ENCODE data around the gene PTH1R. TPM values are rescaled to one million over a fixed set of nuclear protein-coding genes. Genes with fewer than 3 reads are reported as not detected.

The PTH1R gene
- total RNA-seq, 4 donors from 2014 or later: 7.8 to 18.5 (median 14.5) TPM

GRCh38 chr3:46928282-46928681 is 50.8 kb downstream of the PTH1R start:
- Histone ChIP-seq H3K4me1 (peaks cover 22 to 100% (median 70%) of the 10 kb centered on the region in 3 donors), H3K27me3 (no peaks in the 10 kb centered on the region), H3K27ac (peak overlapping the region in 2 of 4 donors; percentile 49 to 83), H3K9me3 (no peaks in the 10 kb centered on the region), H3K4me3 (no peak overlapping the region), H3K36me3 (peaks cover 0 to 45% of the 10 kb centered on the region in 2 donors)
- WGBS, 2 donors (ENCODE audit: low coverage in 1 of 2): 82% methylated on average over 1 of the region's 1 CpG; no CpG with 5 or more reads in 1 of the 2 donors
- no peak for ATAC-seq
- TF ChIP-seq EP300 (IDR thresholded peaks at IDR 0.05): no peak
- TF ChIP-seq POLR2AphosphoS5 (IDR thresholded peaks at IDR 0.05): no peak

DNA sequence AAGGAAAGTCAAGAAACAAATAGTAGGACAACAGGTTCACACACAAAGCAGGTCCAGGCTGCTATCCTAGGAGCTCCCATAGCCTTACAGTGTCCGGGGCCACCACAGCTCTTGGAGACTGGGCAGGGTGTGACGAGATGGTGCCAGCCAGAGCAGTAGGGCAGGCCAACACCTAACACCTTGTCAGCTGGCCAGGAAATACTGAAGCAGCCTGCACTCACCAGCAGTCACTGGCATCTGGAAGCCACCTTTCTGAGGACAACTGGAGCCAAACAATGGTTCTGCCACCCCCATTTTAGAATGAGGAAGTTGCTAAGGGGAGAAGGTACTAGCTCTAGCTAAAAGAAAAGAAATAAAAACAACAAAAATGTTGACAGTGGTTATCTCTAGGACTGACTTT is 51.8 kb downstream of the PTH1R start:
- no peak for ATAC-seq
- H3K27ac ChIP-seq: peak overlapping the region; percentile 1 to 86 (median 76)
- 54 to 68% methylated on average over 2 of the region's 2 CpGs for WGBS, 2 donors (ENCODE audit: low coverage in 1 of 2)

GRCh38 chr3:46930166-46930944 is 52.8 kb downstream of the PTH1R start:
- Histone ChIP-seq H3K9me3 (no peaks in the 10 kb centered on the region), H3K27me3 (no peaks in the 10 kb centered on the region), H3K36me3 (peaks cover 0 to 24% of the 10 kb centered on the region in 2 donors), H3K27ac (peak overlapping the region; percentile 67 to 89 (median 84)), H3K4me1 (peaks cover 30 to 100% (median 91%) of the 10 kb centered on the region in 3 donors), H3K4me3 (no peak overlapping the region)
- TF ChIP-seq EP300 (IDR thresholded peaks at IDR 0.05) (no peak), POLR2A (IDR thresholded peaks at IDR 0.05) (no peak), POLR2AphosphoS5 (IDR thresholded peaks at IDR 0.05) (no peak)
- TF ChIP-seq, protein P1, sequence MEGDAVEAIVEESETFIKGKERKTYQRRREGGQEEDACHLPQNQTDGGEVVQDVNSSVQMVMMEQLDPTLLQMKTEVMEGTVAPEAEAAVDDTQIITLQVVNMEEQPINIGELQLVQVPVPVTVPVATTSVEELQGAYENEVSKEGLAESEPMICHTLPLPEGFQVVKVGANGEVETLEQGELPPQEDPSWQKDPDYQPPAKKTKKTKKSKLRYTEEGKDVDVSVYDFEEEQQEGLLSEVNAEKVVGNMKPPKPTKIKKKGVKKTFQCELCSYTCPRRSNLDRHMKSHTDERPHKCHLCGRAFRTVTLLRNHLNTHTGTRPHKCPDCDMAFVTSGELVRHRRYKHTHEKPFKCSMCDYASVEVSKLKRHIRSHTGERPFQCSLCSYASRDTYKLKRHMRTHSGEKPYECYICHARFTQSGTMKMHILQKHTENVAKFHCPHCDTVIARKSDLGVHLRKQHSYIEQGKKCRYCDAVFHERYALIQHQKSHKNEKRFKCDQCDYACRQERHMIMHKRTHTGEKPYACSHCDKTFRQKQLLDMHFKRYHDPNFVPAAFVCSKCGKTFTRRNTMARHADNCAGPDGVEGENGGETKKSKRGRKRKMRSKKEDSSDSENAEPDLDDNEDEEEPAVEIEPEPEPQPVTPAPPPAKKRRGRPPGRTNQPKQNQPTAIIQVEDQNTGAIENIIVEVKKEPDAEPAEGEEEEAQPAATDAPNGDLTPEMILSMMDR (IDR thresholded peaks at IDR 0.05): no peak
- WGBS, 2 donors (ENCODE audit: low coverage in 1 of 2): 43 to 50% methylated on average over 5 to 7 of the region's 9 CpGs
- no peak for ATAC-seq

More for the DNA sequence above, 51.8 kb downstream of the PTH1R start:
- Histone ChIP-seq H3K27me3 (no peaks in the 10 kb centered on the region), H3K4me1 (peaks cover 24 to 100% (median 80%) of the 10 kb centered on the region in 3 donors), H3K36me3 (peaks cover 0 to 34% of the 10 kb centered on the region in 2 donors), H3K9me3 (no peaks in the 10 kb centered on the region), H3K4me3 (no peak overlapping the region)
- TF ChIP-seq POLR2AphosphoS5 (IDR thresholded peaks at IDR 0.05) (no peak), EP300 (IDR thresholded peaks at IDR 0.05) (no peak), POLR2A (IDR thresholded peaks at IDR 0.05) (no peak)
- TF ChIP-seq, protein P1 (IDR thresholded peaks at IDR 0.05): no peak

- no peak for TF ChIP-seq POLR2A (IDR thresholded peaks at IDR 0.05)
- TF ChIP-seq EP300 (IDR thresholded peaks at IDR 0.05): no peak
- TF ChIP-seq, protein P1 (IDR thresholded peaks at IDR 0.05): no peak
- TF ChIP-seq POLR2AphosphoS5 (IDR thresholded peaks at IDR 0.05): peak; percentile 55
- Histone ChIP-seq H3K36me3 (peaks cover 0 to 18% of the 10 kb centered on the region in 2 donors), H3K27ac (peak overlapping the region; percentile 67 to 89 (median 84)), H3K4me3 (no peak overlapping the region), H3K27me3 (no peaks in the 10 kb centered on the region), H3K9me3 (no peaks in the 10 kb centered on the region), H3K4me1 (peaks cover 30 to 100% (median 95%) of the 10 kb centered on the region in 3 donors)
- 22 to 61% methylated on average over 2 to 3 of the region's 3 CpGs for WGBS, 2 donors (ENCODE audit: low coverage in 1 of 2)
- ATAC-seq: no peak
Observed at GRCh38 chr3:46930945-46931403, 53.5 kb downstream of the PTH1R start.

DNA sequence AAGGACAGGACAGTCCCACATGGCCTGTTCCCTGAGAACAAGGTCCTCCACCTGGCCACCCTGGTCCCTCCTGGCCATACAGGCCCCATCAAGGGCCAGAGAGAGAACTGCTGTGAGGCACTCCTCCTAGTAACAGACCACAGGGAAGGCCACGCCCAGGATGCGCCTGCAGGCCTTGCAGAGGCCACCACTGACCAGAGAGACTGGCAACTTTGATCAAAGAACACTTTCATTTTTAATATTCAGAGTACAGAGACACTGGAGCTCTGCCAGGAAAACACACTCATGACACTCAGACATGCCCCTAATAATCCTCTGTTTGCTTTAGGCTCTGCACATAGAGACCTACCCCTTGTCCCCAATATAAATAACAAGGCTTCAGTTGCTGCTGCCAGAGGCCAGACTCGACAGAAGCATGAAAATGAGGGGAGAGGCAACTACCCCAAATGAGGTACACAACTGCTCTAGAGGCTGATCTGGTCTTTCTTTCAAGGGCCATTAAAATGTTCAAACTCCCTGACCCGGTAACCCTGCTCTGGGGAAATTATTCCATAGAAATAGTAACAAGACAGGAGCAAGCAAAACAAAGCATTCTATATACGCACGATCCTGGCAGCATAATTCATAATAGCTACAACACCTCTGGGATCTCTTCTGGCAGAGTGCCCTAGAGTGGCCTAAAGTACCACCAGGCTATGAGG is 54.3 kb downstream of the PTH1R start:
- peak; percentile 48 for TF ChIP-seq POLR2AphosphoS5 (IDR thresholded peaks at IDR 0.05)
- TF ChIP-seq, protein P1 (IDR thresholded peaks at IDR 0.05): no peak
- WGBS, 2 donors (ENCODE audit: low coverage in 1 of 2): 6 to 13% methylated on average over 4 to 5 of the region's 6 CpGs
- Histone ChIP-seq H3K27ac (peak overlapping the region; percentile 67 to 89 (median 84)), H3K27me3 (no peaks in the 10 kb centered on the region), H3K36me3 (peaks cover 0 to 10% of the 10 kb centered on the region in 2 donors), H3K4me1 (peaks cover 30 to 100% (median 94%) of the 10 kb centered on the region in 3 donors), H3K9me3 (no peaks in the 10 kb centered on the region), H3K4me3 (no peak overlapping the region)
- ATAC-seq: peak; percentile 23

Measured in gastroesophageal sphincter (tissue), 4 donors.